ENCODE data around the gene TTC27. TPM values are rescaled to one million over a fixed set of nuclear protein-coding genes. Genes with fewer than 3 reads are reported as not detected.

Gene TTC27
- total and polyA plus RNA-seq, 10 of the 15 experiments (the other 5 are each of a cell fraction or from before 2014, with no cell fraction given), result 20.4 to 34.9 (median 26.0) TPM

GRCh38 chr2:32806857-32807256 is 179.0 kb downstream of the TTC27 start:
- Histone ChIP-seq H3K27me3 (replicated peaks in 1 of 2; ENCODE audit: control insufficient read depth in 2 of 2, insufficient read depth in 2 of 2, low read length in 1 of 2) (no peaks in the 10 kb centered on the region), H3K27ac (ENCODE audit: control insufficient read depth, insufficient read depth) (no peak overlapping the region), H2AFZ (ENCODE audit: control insufficient read depth, low read depth, low read length) (no peak overlapping the region), H3K4me1 (ENCODE audit: control insufficient read depth, insufficient read depth, low read length) (no peaks in the 10 kb centered on the region), H4K20me1 (ENCODE audit: control insufficient read depth, insufficient read depth) (no peaks in the 10 kb centered on the region), H3K79me2 (ENCODE audit: control insufficient read depth, insufficient read depth, low read length) (no peaks in the 10 kb centered on the region), H3K4me3 (no peak overlapping the region), H3K36me3 (ENCODE audit: control insufficient read depth in 2 of 2, insufficient read depth in 2 of 2, low read length in 1 of 2) (peaks cover 2 to 3% of the 10 kb centered on the region in 2 experiments; a peak in 2 of 4 replicates), H3K9ac (ENCODE audit: control insufficient read depth, insufficient read depth, low read length) (no peak overlapping the region), H3K4me2 (ENCODE audit: control insufficient read depth, insufficient read depth) (no peak overlapping the region), H3K9me3 (replicated peaks; ENCODE audit: control insufficient read depth, insufficient read depth, low read length) (no peaks in the 10 kb centered on the region)
- in situ Hi-C loops (cut with MboI), result no loop called here
- FAIRE-seq, result no peak
- TF ChIP-seq SMAD1 (IDR thresholded peaks at IDR 0.05; ENCODE audit: low read depth, partially characterized antibody) (no peak), HSF1 (IDR thresholded peaks at IDR 0.05; ENCODE audit: low read depth, low read length) (no peak)
- TF ChIP-seq, protein P1, sequence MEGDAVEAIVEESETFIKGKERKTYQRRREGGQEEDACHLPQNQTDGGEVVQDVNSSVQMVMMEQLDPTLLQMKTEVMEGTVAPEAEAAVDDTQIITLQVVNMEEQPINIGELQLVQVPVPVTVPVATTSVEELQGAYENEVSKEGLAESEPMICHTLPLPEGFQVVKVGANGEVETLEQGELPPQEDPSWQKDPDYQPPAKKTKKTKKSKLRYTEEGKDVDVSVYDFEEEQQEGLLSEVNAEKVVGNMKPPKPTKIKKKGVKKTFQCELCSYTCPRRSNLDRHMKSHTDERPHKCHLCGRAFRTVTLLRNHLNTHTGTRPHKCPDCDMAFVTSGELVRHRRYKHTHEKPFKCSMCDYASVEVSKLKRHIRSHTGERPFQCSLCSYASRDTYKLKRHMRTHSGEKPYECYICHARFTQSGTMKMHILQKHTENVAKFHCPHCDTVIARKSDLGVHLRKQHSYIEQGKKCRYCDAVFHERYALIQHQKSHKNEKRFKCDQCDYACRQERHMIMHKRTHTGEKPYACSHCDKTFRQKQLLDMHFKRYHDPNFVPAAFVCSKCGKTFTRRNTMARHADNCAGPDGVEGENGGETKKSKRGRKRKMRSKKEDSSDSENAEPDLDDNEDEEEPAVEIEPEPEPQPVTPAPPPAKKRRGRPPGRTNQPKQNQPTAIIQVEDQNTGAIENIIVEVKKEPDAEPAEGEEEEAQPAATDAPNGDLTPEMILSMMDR (IDR thresholded peaks at IDR 0.05 in 2 of 3, conservative IDR thresholded peaks at IDR 0.05 in 1 of 3; ENCODE audit: control insufficient read depth in 2 of 3, extremely low read depth in 1 of 3, insufficient read depth in 1 of 3, low read depth in 3 of 3, low read length in 3 of 3), result no peak
- no TSS peak for BruUV-seq (replicated peaks)
- RAD21 ChIA-PET (ENCODE audit: unreplicated experiment), result no interaction called here
- SMC1A ChIA-PET (ENCODE audit: uncharacterized antibody, unreplicated experiment), result no interaction called here
- 0% methylated on average over 1 of the region's 1 CpG for WGBS (ENCODE audit: insufficient coverage, insufficient replicate concordance, low lambda C conversion rate, missing lambda C conversion rate)
- ATAC-seq, result no peak
- DNase-seq (ENCODE audit: low read depth, low spot score), result no peak
- POLR2A ChIA-PET, result no interaction called here
- CTCF ChIA-PET, result no interaction called here
- intact Hi-C loops (cut with micrococcal nuclease; ENCODE audit: unreplicated experiment), result no loop called here

- Histone ChIP-seq H3K36me3 (ENCODE audit: control insufficient read depth in 2 of 2, insufficient read depth in 2 of 2, low read length in 1 of 2) (peaks cover 2 to 8% of the 10 kb centered on the region in 2 experiments; a peak in 2 of 4 replicates), H3K9ac (ENCODE audit: control insufficient read depth, insufficient read depth, low read length) (no peak overlapping the region), H3K4me1 (ENCODE audit: control insufficient read depth, insufficient read depth, low read length) (no peaks in the 10 kb centered on the region), H3K27ac (ENCODE audit: control insufficient read depth, insufficient read depth) (no peak overlapping the region), H3K27me3 (replicated peaks in 1 of 2; ENCODE audit: control insufficient read depth in 2 of 2, insufficient read depth in 2 of 2, low read length in 1 of 2) (no peaks in the 10 kb centered on the region), H3K79me2 (ENCODE audit: control insufficient read depth, insufficient read depth, low read length) (no peaks in the 10 kb centered on the region), H3K9me3 (replicated peaks; ENCODE audit: control insufficient read depth, insufficient read depth, low read length) (no peaks in the 10 kb centered on the region), H2AFZ (ENCODE audit: control insufficient read depth, low read depth, low read length) (no peak overlapping the region), H3K4me2 (ENCODE audit: control insufficient read depth, insufficient read depth) (no peak overlapping the region), H4K20me1 (ENCODE audit: control insufficient read depth, insufficient read depth) (no peaks in the 10 kb centered on the region), H3K4me3 (no peak overlapping the region)
- BruUV-seq (replicated peaks), result no TSS peak
- ChIA-PET SMC1A (ENCODE audit: uncharacterized antibody, unreplicated experiment) (no interaction called here), RAD21 (ENCODE audit: unreplicated experiment) (no interaction called here), CTCF (no interaction called here), POLR2A (no interaction called here)
- no peak for DNase-seq (ENCODE audit: low read depth, low spot score)
- intact Hi-C loops (cut with micrococcal nuclease; ENCODE audit: unreplicated experiment), result no loop called here
- no peak for ATAC-seq
- WGBS (ENCODE audit: insufficient coverage, insufficient replicate concordance, low lambda C conversion rate, missing lambda C conversion rate), result 79% methylated on average over 3 of the region's 5 CpGs
- FAIRE-seq, result no peak
- in situ Hi-C loops (cut with MboI), result no loop called here
- no peak for TF ChIP-seq HDGF (IDR thresholded peaks at IDR 0.05)
- no peak for TF ChIP-seq GATAD2B (conservative IDR thresholded peaks at IDR 0.05; ENCODE audit: low read depth)
- TF ChIP-seq PAX8 (IDR thresholded peaks at IDR 0.05), result no peak
- TF ChIP-seq MXI1 (IDR thresholded peaks at IDR 0.05; ENCODE audit: low read depth, low read length), result no peak
Measured at GRCh38 chr2:32807662-32808061, 179.8 kb downstream of the TTC27 start.
